Measurements from ENCODE around the gene OR4D2.

The OR4D2 gene

GRCh38 chr17:58184986-58185761 lies 18.4 kb downstream of the OR4D2 start:
- DNase-seq (ENCODE audit: low read depth), result no peak
- no peak overlapping the region for H3K4me3 ChIP-seq (ENCODE audit: low read depth, low read length)
- TF ChIP-seq, protein P1, sequence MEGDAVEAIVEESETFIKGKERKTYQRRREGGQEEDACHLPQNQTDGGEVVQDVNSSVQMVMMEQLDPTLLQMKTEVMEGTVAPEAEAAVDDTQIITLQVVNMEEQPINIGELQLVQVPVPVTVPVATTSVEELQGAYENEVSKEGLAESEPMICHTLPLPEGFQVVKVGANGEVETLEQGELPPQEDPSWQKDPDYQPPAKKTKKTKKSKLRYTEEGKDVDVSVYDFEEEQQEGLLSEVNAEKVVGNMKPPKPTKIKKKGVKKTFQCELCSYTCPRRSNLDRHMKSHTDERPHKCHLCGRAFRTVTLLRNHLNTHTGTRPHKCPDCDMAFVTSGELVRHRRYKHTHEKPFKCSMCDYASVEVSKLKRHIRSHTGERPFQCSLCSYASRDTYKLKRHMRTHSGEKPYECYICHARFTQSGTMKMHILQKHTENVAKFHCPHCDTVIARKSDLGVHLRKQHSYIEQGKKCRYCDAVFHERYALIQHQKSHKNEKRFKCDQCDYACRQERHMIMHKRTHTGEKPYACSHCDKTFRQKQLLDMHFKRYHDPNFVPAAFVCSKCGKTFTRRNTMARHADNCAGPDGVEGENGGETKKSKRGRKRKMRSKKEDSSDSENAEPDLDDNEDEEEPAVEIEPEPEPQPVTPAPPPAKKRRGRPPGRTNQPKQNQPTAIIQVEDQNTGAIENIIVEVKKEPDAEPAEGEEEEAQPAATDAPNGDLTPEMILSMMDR (conservative IDR thresholded peaks at IDR 0.05; ENCODE audit: low read depth, low read length), result no peak

DNA sequence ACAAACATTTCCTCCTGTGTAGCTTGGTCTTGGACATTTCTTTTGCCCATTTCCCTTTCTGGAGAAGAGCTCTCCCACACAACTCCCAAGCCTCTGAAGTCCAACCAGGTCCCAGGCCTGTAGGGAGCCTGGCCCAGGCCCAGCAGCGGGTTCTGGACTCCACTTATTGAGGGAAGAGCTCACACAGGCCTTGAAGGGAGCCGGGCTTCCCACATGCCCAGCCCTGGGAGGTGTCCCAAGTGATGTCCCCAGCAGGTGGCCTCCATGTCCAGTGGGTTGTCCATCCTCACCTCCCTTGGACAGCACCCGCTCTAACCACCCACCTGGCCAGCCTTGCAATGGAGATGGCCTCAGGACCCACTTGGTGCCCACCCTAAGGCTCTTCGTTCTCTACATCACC lies 19.8 kb downstream of the OR4D2 start:
- no peak overlapping the region for H3K4me3 ChIP-seq (ENCODE audit: low read depth, low read length)
- DNase-seq (ENCODE audit: low read depth), result no peak
- TF ChIP-seq, protein P1 (conservative IDR thresholded peaks at IDR 0.05; ENCODE audit: low read depth, low read length), result no peak

DNA sequence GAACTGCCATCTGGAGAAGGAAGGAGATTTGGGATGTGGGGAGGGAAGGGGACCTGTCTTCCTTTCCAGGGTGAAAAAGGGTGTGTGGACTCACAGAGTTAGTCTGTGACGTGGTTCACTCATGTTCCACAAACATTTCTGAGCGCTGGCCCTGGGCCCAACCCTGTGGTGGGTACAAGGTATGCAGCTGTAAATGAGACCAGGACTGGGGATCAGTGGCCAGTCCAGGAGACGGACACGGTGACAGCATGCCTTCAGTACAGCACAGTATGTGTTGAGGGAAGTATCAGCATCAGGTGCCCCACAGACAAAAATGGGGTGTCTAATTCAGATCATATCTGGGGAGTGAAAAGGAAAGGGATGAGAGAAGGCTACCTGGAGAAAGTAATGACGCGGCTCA lies 20.3 kb downstream of the OR4D2 start:
- H3K4me3 ChIP-seq (ENCODE audit: low read depth, low read length), result no peak overlapping the region
- no peak for DNase-seq (ENCODE audit: low read depth)
- TF ChIP-seq, protein P1 (conservative IDR thresholded peaks at IDR 0.05; ENCODE audit: low read depth, low read length), result no peak

DNA sequence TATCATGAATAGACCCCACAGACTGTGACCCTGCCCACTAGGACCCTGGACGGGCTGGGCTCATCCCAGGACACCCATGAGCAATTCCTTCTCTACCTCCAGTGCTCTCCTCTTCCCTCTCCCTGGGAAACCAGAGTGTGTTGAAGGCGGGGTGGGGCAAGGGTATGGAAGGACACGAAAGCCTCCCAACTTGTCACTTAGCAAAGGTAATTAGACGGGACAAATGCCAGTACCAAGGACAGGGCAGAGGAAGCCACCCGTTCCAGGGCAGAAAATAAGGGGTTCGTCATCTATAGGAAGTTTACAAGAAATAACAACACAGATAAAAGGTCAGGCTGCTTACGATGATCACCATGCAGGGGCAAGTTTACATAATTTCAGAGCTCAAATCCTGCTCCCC lies 20.9 kb downstream of the OR4D2 start:
- no peak for DNase-seq (ENCODE audit: low read depth)
- H3K4me3 ChIP-seq (ENCODE audit: low read depth, low read length), result no peak overlapping the region
- TF ChIP-seq, protein P1 (conservative IDR thresholded peaks at IDR 0.05; ENCODE audit: low read depth, low read length), result no peak

DNA sequence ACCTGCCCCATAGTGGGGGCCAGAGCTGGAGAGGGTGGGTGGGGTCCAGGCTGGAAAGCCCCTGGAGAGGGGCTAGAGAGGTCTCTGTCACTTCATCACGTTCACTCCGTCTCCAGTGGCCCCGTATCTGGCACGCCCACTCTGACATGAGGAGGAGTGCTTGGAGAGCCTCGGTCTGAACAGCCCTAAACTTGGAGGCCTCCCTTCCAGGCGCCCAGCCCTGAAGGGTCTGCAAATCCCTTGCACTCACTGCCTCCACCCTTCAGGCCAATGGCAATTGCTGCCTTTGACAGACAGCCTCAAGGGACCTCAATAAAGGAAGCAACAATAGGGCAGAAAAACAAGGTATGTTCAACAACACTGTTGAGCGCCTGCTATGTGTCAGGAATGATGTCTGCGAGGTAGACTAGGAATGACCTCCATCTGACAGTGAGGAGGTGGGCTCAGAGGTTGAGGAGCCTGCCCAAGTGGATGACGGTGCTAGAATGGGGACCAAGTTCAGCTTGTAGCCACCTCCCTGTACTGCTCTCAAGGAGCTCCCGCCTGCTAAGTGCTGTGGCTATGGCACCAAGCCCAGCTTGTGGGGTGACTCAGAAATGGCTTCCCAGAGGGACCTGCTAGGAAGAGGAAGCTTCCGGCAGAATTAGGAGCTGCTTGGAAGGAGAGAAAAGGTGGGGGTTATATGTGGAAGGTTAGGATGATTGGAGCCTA lies 22.8 kb downstream of the OR4D2 start:
- H3K4me3 ChIP-seq (ENCODE audit: low read depth, low read length), result no peak overlapping the region
- TF ChIP-seq, protein P1 (conservative IDR thresholded peaks at IDR 0.05; ENCODE audit: low read depth, low read length), result no peak
- DNase-seq (ENCODE audit: low read depth), result peak; percentile 84

- TF ChIP-seq, protein P1 (conservative IDR thresholded peaks at IDR 0.05; ENCODE audit: low read depth, low read length), result no peak
Measured at GRCh38 chr17:58191241-58191896, 24.6 kb downstream of the OR4D2 start.

More at GRCh38 chr17:58191241-58191896, 24.6 kb downstream of the OR4D2 start:
- DNase-seq (ENCODE audit: low read depth), result no peak
- H3K4me3 ChIP-seq (ENCODE audit: low read depth, low read length), result no peak overlapping the region

Measured in choroid plexus epithelial cell (primary cell).